Transverse colon (tissue), 4 donors: ENCODE results near the gene MUC6.

Source experiments
- POLR2A ChIP-seq: fragments of 450-650 bp; IDR thresholded peaks from one replicate; pipeline ENCODE4 v1.6.1; 2016; ENCODE audit warnings: antibody characterized with exemption, mild to moderate bottlenecking, moderate library complexity
- POLR2AphosphoS5 ChIP-seq, 3 donors: sonication (generic); formaldehyde crosslinking; IDR thresholded peaks; one replicate each; pipeline ENCODE4 v1.6.1; 2016; ENCODE audit warnings: antibody characterized with exemption in 3 of 3
- TF ChIP-seq, protein P1 (sequence below), 5 experiments: fragments of 200-600 bp in 3 of 5; fragments of 450-650 bp in 2 of 5; sonication (generic) in 3 of 5; IDR thresholded peaks; 1 replicate in 2 of 5; 2 replicates in 3 of 5; pipeline ENCODE4 v1.5.1; 2016 to 2017; ENCODE audit warnings: antibody characterized with exemption in 5 of 5, inconsistent platforms in 3 of 5, mild to moderate bottlenecking in 2 of 5, moderate library complexity in 1 of 5

DNA sequence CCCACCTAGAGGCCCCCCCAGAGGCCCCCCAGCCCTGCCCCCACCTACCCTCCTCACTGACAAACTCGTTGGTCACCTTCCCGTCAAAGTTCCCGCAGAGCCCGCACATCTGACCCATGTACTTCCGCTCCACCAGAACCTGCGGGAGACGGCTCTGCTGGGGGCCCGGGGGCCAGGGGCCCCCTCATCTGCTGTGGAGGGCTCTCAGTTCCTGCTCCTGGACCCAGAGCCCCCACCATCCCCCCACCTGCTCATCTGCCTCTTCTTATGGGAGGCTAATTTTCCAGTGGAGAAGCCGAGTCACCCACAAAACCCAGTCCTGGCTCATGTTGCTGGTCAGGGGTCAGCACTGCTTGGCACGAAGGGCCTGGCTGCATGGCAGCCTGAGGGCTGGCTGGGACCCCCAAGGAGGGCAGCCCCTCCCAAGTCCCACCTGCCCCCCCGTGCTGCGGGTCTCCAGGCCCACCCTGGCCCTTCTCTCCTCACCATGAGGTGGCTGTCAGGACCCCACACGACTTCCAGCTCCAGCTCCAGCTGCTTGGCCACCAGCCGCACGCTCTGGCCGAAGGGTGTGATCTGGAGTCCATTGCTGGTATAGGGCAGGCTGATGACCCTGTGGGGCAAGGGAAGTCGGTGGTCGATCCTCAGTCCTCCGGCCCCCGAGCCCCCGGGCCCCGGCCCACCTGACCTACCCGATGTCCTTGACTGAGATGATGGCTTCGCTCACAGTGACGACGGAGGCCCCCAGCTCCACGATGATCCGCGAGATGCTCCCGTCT lies 5.2 kb downstream of the MUC6 start:
- TF ChIP-seq, protein P1, sequence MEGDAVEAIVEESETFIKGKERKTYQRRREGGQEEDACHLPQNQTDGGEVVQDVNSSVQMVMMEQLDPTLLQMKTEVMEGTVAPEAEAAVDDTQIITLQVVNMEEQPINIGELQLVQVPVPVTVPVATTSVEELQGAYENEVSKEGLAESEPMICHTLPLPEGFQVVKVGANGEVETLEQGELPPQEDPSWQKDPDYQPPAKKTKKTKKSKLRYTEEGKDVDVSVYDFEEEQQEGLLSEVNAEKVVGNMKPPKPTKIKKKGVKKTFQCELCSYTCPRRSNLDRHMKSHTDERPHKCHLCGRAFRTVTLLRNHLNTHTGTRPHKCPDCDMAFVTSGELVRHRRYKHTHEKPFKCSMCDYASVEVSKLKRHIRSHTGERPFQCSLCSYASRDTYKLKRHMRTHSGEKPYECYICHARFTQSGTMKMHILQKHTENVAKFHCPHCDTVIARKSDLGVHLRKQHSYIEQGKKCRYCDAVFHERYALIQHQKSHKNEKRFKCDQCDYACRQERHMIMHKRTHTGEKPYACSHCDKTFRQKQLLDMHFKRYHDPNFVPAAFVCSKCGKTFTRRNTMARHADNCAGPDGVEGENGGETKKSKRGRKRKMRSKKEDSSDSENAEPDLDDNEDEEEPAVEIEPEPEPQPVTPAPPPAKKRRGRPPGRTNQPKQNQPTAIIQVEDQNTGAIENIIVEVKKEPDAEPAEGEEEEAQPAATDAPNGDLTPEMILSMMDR (IDR thresholded peaks at IDR 0.05) = no peak
- TF ChIP-seq POLR2A = no peak
- TF ChIP-seq POLR2AphosphoS5 (IDR thresholded peaks at IDR 0.05) = no peak
